Lower leg skin (tissue), 3 donors: ENCODE measurements around the gene NXNL1.

ENCODE experiments used
- CTCF ChIP-seq, 3 donors: fragments of 450-650 bp; IDR thresholded peaks; one replicate each; pipeline ENCODE4 v1.5.1; 2016; ENCODE audit warnings: antibody characterized with exemption in 3 of 3, mild to moderate bottlenecking in 3 of 3, moderate library complexity in 2 of 3
- POLR2A ChIP-seq, 2 donors: fragments of 450-650 bp; IDR thresholded peaks; one replicate each; pipeline ENCODE4 v1.6.1; 2016 to 2017; ENCODE audit warnings: antibody characterized with exemption in 2 of 2, mild to moderate bottlenecking in 1 of 2, moderate library complexity in 1 of 2

- no peak for TF ChIP-seq POLR2A (IDR thresholded peaks at IDR 0.05)
- TF ChIP-seq CTCF (IDR thresholded peaks at IDR 0.05): no peak
These were observed 10.8 kb upstream of the NXNL1 start for GRCh38 chr19:17471410-17472125.
